Measurements from ENCODE around the gene JPT2.

Gene JPT2

DNA sequence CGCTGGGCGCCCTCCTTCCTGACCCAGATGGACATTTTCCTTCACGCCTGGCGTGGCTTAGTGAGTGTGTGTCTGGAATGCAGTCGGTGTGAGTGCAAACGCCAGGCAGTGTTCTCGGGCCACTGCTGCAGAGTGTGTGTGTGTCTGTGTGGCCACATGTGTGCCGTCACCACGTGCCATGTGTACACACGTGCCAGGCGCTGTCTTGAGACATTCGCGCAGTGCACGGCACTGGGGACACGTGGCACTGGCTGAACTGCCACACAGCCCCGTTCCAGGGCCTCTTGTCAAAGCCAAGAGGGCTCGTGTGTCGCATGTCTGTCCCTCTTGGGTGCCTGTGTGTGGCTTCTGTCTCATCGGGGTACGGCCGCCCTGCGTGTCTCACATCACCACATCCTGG is 56.7 kb downstream of the JPT2 start:
- no peak overlapping the region for H3K27ac ChIP-seq
- peaks cover 26% of the 10 kb centered on the region for H3K36me3 ChIP-seq (replicated peaks)
- DNase-seq, result no peak
- H3K4me3 ChIP-seq (ENCODE audit: low read depth, low read length), result no peak overlapping the region
- in situ Hi-C loops (cut with HindIII; ENCODE audit: low pct_ligation_motif_present, low sequenced_read_pairs), result no loop called here
- TF ChIP-seq, protein P1, sequence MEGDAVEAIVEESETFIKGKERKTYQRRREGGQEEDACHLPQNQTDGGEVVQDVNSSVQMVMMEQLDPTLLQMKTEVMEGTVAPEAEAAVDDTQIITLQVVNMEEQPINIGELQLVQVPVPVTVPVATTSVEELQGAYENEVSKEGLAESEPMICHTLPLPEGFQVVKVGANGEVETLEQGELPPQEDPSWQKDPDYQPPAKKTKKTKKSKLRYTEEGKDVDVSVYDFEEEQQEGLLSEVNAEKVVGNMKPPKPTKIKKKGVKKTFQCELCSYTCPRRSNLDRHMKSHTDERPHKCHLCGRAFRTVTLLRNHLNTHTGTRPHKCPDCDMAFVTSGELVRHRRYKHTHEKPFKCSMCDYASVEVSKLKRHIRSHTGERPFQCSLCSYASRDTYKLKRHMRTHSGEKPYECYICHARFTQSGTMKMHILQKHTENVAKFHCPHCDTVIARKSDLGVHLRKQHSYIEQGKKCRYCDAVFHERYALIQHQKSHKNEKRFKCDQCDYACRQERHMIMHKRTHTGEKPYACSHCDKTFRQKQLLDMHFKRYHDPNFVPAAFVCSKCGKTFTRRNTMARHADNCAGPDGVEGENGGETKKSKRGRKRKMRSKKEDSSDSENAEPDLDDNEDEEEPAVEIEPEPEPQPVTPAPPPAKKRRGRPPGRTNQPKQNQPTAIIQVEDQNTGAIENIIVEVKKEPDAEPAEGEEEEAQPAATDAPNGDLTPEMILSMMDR (IDR thresholded peaks at IDR 0.05; ENCODE audit: low read depth, low read length, missing control alignments), result no peak
- no peaks in the 10 kb centered on the region for H3K27me3 ChIP-seq (replicated peaks)

DNA sequence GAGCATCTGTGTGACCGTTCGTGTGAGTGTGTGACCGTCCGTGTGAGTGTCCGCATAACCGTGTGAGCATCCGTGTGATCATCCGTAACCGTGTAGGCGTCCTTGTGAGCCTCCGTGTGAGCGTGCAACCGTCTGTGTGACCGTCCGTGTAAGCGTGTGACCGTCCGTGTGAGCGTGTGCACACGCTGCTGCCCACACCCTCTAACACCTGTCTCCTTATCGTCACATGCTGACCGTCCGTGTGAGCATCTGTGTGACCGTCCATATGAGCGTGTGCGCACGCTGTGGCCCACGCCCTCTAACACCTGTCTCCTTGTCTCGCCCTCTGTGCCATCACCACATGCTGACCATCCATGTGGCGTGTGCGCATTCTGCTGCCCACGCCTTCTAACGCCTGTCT is 62.2 kb downstream of the JPT2 start:
- TF ChIP-seq, protein P1 (IDR thresholded peaks at IDR 0.05; ENCODE audit: low read depth, low read length, missing control alignments), result no peak

DNA sequence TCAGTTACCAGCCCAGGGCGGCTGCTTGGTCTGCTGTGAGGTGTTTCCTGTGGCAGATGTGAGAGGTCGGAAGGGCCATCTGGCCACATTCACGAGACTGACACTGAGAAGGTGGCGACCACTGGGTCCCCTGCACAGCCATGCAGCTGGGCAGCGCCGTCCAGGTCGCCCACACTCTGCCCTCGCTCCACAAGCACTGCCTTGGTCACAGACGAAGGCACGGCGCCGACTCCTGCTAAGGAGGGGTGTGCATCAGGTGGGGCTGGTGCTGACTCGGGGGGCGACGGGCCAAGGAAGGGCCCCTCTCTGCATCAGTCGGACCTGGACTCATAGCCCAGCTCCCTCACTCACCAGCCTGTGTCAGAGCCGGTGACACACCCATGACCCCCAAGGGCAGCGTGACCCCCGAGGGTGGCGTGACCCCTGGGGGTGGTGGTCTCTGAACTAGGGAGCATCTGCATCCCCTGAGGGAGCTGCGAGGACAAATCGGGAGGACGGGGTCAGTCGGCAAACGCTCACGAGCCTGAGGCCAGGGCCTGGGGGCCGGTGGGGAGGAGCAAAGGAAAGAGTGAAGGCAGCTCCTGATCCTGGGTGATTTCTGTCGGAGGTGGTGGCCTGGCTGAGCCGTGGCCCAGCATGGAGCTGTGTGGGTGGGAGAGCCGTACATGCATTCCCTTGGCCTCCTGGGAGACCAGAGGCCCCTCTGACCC is 62.9 kb downstream of the JPT2 start:
- Histone ChIP-seq H3K27ac (no peak overlapping the region), H3K27me3 (replicated peaks) (no peaks in the 10 kb centered on the region), H3K36me3 (replicated peaks) (peaks cover 26% of the 10 kb centered on the region), H3K4me3 (ENCODE audit: low read depth, low read length) (no peak overlapping the region)
- in situ Hi-C loops (cut with HindIII; ENCODE audit: low pct_ligation_motif_present, low sequenced_read_pairs), result no loop called here
- TF ChIP-seq, protein P1 (IDR thresholded peaks at IDR 0.05; ENCODE audit: low read depth, low read length, missing control alignments), result no peak
- no peak for DNase-seq

More for the DNA sequence above, 62.2 kb downstream of the JPT2 start:
- Histone ChIP-seq H3K27me3 (replicated peaks) (no peaks in the 10 kb centered on the region), H3K36me3 (replicated peaks) (peaks cover 26% of the 10 kb centered on the region), H3K4me3 (ENCODE audit: low read depth, low read length) (no peak overlapping the region), H3K27ac (no peak overlapping the region)
- in situ Hi-C loops (cut with HindIII; ENCODE audit: low pct_ligation_motif_present, low sequenced_read_pairs), result no loop called here
- DNase-seq, result no peak

DNA sequence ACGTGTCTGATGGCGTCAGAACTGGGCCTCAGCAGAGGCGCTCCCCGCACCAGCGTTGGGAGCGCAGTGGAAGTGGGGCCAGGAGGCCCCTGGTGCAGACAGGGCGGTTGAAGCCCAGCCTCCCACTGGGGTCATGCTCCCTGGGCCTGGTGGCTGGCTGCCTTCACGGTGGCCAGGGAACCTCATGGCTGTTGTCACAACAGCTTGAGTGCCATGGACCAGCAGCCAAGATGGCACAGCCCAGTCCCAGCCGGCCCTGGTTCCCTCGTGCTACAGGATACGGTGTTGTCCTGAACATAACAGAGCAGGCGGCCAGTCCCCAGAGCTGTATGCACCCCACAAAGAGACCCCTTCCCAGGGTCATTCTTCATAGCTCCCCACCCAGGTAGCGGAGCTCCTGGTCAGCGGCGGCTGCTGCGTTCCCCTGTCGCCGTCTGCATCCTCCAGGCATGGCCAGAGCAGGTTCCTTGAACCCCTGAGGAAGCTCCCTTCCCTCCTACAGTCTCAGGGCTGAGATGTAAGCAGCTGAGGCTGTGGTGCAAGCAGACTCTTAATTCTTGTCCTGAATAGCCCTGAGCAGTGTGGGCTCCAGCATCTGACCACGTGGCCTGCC is 63.6 kb downstream of the JPT2 start:
- Histone ChIP-seq H3K27me3 (replicated peaks) (no peaks in the 10 kb centered on the region), H3K36me3 (replicated peaks) (peaks cover 26% of the 10 kb centered on the region), H3K4me3 (ENCODE audit: low read depth, low read length) (no peak overlapping the region), H3K27ac (no peak overlapping the region)
- in situ Hi-C loops (cut with HindIII; ENCODE audit: low pct_ligation_motif_present, low sequenced_read_pairs), result no loop called here
- DNase-seq, result no peak
- TF ChIP-seq, protein P1 (IDR thresholded peaks at IDR 0.05; ENCODE audit: low read depth, low read length, missing control alignments), result no peak

DNA sequence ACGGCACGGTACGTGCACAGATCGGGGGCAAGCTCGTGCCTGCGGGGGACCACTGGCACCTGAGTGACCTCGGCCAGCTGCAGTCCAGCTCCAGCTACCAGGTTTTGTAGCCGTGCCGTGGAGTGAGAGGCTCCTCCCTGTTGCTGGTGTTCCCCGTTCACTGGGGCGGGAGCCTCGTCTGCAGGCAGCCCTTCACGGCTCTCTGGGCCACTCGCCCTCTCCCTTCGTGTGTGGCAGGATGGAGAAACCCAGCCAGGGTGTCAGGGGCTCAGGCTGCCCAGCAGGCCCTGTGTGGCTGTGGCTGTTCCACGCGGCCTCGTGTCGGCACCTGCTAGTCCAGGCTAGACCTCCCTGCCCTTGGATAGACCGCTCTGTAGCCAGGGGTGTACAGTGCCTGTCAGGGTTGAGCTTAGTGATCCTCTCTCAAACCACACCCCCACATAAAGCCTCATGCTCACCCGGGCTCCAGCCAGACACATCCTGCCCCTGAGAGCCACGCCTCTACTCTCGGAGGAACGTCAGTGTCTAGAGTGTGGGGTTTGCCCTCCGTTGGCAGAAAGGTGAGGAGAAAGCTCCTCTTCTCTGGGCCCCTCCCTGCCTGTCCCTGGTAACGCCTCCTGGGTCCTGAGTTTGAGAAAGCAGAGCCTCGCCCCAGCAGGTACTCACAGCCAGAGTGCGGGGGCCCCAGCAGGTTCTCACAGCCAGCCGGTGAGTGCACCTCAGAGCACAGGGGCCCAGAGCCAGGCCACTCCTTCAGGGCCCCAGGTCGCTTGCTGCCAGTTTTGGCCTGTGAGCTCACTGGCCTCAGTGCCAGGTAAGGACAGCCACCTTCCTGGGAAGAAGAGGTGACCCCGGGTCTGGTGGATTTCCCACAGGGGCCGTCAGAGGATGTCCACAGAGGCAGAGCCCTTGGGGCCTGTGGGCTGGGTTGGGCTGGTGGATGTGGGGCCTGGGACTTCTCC is 65.6 kb downstream of the JPT2 start:
- H3K27me3 ChIP-seq (replicated peaks), result no peaks in the 10 kb centered on the region
- peaks cover 38% of the 10 kb centered on the region for H3K36me3 ChIP-seq (replicated peaks)
- in situ Hi-C loops (cut with HindIII; ENCODE audit: low pct_ligation_motif_present, low sequenced_read_pairs), result no loop called here
- TF ChIP-seq, protein P1 (IDR thresholded peaks at IDR 0.05; ENCODE audit: low read depth, low read length, missing control alignments), result no peak
- no peak for DNase-seq
- no peak overlapping the region for H3K4me3 ChIP-seq (ENCODE audit: low read depth, low read length)
- no peak overlapping the region for H3K27ac ChIP-seq
